Mammary epithelial cell (primary cell): ENCODE data around the gene CCNB1.
"Not testable (repeated sequence)": the region's sequence is repeated elsewhere in the genome, so short reads cannot be mapped to it uniquely, and the experiment has no call there.

Experiments
- CTCF ChIP-seq, 2 donors: IDR thresholded peaks in 1 of 2; conservative IDR thresholded peaks in 1 of 2; 2 replicates each; pipeline ENCODE4 v1.5.1; 2011 to 2012; ENCODE audit warnings: inconsistent platforms in 2 of 2, low read length in 2 of 2, mild to moderate bottlenecking in 2 of 2, control low read depth in 1 of 2, low read depth in 1 of 2; ENCODE audit not compliant: insufficient read depth in 1 of 2; ENCODE audit errors: extremely low read depth in 1 of 2
- EZH2 ChIP-seq: IDR thresholded peaks from 2 replicates; pipeline ENCODE4 v1.6.1; 2012; ENCODE audit warnings: low read length, inconsistent platforms, borderline replicate concordance

- TF ChIP-seq CTCF (conservative IDR thresholded peaks at IDR 0.05 in 1 of 2, IDR thresholded peaks at IDR 0.05 in 1 of 2; ENCODE audit: extremely low read depth in 1 of 2, insufficient read depth in 1 of 2, low read depth in 1 of 2, low read length in 2 of 2); EZH2: not testable (repeated sequence)
Measured at GRCh38 chr5:69220371-69220770, 53.4 kb downstream of the CCNB1 start.
